SHP77 (cell line): Measurements from ENCODE around the gene ABCG4.
"Not testable (repeated sequence)": the region's sequence is repeated elsewhere in the genome, so short reads cannot be mapped to it uniquely, and the experiment has no call there.

Experiments used
- DNase-seq, 2 experiments: peaks; one replicate each; lab custom pipeline; 2025; lab: John Stamatoyannopoulos, UW

ABCG4 gene

DNA sequence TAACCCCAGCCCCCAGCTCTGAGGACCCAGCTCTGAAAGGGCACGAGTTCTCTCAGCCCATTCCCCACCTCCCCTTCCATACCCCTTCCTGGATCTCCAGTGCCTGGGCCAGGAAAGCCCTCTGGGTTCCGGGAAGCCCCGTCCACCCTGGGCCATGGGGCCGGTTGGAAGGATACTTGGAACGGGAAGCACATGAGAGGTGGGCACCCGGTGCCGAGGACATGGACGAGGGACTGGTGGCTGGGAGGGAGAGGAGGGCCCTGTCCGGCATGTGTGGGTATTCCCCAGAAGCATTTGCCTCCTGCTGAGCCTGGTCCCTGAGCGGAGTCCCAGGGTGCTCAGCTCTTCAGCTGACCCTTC is 32.6 kb upstream of the ABCG4 start:
- DNase-seq = no peak

DNA sequence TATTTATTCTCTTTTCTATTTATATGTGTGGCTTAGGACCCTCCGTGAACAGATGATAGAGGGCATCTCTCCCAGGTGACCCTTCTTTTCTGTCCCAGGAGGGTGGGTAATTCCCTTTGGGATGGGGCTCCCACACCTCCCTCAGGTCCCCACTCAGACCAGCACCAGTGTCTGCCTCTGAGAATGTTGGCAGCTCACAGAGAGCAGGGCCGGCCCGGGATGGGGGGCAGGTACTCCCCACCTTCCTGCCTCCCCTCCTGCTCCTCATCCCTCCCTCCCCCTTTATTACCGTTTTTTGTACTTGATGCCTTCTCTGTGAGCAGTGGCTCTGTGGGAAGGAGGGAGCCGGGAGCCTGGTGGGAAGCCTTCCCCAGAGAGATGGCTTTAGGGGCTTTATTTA is 32.3 kb upstream of the ABCG4 start:
- no peak for DNase-seq

DNA sequence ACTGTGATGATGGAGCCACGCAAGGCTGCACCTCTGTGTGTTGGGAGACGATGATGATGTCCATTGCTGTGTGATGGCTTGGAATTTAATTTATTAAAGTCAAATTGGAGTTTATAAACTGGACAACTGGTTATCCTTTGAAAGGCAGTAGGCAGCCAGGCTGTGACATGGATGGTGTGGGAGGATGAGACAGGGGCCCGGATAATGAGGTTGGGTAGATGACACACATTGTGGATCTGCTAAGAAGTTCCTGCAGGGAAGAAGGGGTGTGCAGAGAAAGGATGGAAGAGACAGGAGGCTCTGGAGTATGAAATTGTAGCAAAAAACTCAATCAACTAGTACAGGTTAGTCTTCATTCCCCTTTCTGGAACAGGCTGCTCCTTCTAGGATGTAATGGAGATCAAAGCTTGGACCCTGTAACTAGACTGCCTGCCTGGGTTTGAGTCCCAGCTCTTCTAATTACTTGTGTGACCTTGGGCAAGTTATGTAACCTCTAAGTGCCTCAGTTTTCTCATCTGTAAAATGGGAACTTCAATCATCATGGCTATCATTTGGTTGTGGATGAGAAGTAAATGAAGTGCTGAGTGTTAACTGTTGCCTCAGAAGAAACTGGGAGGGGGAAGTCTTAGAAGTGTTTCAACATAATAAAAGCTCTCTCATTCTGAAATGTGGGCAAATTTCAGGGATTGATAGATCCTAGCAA is 31.7 kb upstream of the ABCG4 start:
- no peak for DNase-seq

DNA sequence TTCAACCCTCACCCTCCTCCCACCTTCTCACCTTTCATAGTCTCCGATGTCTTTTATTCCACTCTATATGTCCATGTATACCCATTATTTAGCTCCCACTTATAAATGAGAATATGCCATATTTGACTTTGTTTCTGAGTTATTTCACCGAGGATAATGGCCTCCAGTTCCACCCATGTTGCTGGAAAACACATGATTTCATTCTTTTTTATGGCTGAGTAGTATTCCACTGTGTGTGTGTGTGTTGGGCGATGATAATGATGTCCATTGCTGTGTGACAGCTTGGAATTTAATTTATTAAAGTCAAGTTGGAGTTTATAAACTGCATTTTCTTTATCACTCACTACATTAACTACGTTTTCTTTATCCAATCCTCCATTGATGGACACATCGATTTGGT is 30.6 kb upstream of the ABCG4 start:
- DNase-seq = no peak

DNA sequence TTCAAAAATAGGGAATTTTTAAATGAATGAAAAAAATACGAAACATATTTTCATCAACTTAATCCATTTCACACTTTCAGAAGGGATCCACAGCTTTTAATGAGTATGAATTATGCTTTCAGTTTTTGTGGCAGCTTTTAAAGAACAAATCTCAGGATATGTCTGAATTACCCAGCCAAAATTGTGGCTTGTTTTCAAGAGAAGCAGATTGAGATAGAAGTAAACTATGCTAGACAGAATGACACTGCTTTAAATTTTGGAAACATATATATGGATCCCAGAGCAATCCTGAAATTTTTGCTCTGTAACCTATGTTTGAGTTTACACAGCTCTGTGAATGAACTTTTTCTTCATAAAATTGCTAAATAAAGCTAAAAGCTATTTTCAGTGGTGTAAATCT is 29.9 kb upstream of the ABCG4 start:
- no peak for DNase-seq

DNA sequence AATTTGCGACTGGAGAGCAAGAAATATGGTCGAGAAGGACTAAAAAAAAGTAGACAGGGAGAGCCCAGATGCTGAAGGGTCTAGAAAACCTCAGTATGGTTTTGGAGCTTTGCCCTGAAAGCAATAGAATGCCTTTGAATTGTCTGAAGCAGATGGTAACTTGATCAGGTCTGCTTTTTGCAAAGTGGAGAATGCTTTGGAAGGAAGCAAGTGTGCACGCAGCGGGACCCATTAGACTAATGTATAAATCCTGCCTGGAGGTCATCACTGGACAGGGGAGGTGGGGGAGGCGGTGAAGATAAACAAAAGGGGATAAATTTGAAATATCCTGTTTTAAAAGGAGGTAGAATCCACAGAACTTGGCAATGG is 28.2 kb upstream of the ABCG4 start:
- DNase-seq = peak in 1 of 2 experiments; percentile 21

DNA sequence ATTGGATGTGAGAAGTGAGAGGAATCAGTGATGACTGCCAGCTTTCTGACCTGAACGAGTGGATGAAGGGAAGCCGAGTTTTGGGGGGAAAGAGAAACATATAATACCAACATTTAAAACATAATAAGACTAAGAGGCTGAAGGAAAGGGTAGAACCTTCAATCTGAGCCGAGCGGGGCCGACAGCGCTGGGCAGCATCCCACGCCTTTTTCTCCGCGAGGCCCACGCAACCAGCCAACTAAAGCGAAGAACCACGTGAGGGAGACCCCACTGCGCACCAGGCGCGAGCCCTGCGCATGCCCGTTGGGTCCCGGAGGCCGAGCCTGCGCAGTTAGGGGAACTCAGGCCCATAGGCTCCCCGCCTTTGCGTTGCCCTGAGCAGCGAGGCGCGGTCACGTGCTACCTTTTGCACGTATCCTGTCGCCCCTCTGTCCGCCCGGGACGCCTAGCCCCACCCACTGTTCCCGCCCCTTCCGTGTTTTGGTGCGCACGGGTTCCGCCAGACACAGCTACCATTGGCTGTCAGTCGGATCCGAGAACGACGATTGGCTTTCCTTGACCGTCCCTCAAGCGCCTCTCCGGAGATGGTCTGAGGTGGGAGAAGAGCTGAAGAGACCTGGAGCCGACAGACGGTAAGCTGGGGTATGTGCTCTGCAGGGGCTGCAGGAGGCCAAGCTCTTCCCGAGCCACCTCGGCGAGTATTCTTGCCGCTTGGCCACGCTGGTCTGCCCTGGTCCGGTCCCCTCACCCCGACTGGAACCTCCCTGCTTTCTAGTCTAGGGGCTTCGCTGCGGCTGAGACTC is 27.6 kb upstream of the ABCG4 start, which contains the start of gene HINFP:
HINFP (plus strand) TSS at position 573 of the 803 bp plus-strand sequence. CDS start 5,365 bp downstream, outside the sequence.
- DNase-seq = peak; percentile 98

DNA sequence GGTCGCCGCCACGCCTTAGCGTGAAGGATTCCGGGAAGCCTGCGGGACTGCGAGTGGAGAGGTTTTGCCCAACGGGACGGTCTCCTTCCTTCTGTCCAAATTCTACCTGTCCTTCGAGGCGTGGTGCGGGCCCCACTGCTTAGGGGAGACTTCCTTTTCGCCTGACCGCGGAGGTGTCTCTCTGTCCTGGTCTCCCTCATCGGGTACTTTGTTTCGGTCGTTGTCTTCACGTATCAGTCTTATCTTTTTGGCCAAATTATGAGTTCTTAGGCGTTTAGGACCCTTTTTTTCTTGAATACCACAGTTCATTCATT is 27.1 kb upstream of the ABCG4 start:
- no peak for DNase-seq

DNA sequence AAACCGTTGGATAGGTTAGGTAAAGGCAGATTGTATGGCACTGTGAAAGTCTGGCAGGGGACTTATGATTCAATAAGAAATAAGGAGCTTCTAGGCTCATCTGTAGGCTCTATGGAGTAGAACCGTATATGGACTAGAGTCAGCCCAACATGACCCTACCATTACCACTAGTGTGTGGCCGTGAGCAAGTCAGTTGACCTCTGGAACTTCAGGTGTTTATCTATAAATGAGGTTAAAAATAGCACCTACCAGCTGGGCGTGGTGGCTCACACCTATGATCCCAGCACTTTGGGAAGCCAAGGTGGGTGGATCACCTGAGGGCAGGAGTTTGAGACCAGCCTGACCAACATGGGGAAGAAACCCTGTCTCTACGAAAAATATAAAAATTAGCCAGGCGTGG is 23.0 kb upstream of the ABCG4 start:
- no peak for DNase-seq

DNA sequence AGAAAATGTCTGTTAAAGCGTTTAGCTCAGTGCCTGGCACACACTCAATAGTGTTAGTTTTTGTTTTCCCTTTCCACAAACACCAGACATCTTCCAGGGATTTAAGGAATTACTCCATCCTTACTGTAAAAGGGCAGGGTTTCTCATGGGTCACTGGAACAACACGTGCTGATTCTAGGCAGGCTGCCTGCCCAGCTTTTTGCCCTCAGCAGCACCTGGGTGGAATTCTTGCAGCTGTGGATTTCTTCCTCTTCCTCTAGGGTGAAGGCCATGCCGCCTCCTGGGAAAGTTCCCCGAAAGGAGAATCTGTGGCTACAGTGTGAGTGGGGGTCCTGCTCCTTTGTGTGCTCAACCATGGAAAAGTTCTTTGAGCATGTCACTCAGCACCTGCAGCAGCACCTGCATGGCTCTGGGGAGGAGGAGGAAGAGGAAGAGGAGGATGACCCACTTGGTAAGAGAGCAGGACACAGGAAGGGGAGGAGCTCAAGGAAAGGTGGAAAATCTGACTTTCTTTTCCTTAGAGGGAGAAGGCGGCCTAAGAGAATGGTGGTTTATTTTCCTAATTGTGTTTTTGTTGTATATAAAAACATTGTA is 22.1 kb upstream of the ABCG4 start:
- DNase-seq = no peak

DNA sequence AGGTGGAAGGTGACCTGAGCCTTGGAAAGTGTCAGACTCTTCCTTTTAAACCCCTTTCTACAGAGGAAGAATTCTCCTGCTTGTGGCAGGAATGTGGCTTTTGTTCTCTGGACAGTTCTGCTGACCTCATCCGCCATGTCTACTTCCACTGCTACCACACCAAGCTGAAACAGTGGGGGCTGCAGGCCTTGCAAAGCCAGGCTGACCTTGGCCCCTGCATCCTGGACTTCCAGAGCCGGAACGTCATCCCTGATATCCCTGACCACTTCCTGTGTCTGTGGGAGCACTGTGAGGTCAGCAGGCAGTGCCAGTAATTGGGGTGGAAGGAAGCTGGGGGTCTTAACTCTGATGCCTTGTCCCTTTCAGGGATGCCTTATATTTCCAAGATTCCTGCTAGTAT is 18.2 kb upstream of the ABCG4 start:
- no peak for DNase-seq

DNA sequence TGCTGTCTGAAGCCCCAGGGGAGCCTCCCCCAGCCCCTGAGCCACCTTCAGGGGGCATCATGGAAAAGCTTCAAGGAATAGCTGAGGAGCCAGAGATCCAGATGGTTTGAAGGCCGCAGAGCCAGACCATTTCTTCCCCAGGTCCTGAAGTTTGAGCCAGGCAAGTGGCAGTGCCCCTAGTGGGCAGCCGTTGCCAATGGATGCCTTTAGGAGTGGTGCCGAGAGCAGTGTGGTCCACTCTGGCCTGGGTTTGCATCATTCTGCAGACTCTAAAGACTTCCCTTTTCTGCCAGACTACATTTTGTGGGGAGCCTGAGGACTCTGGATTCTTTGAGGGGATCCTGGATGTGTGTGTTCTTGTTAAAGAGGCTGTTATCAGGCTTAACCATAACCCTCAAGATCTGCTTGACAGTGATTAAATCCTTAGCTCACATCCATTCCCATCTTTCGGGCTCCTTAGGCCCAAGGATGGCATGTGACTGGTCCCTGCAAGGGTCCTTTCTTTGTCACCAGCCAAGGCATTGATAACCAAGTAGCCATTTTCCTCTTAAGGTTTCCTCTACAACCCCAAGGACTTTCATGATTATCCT is 14.4 kb upstream of the ABCG4 start:
- DNase-seq = no peak

DNA sequence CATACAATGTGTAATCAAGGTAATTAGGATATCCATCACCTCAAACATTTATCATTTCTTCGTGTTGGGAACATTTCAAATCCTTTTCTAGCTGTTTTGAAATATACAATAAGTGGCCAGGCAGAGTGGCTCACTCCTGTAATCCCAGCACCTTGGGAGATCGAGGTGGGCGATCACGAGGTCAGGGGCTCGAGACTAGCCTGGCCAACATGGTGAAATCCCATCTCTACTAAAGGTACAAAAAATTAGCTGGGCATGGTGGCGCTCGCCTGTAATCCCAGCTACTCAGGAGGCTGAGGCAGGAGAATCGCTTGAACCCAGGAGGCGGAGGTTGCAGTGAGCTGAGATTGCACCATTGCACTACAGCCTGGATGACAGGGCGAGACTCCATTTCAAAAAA is 9.6 kb upstream of the ABCG4 start:
- not testable (repeated sequence) for DNase-seq

DNA sequence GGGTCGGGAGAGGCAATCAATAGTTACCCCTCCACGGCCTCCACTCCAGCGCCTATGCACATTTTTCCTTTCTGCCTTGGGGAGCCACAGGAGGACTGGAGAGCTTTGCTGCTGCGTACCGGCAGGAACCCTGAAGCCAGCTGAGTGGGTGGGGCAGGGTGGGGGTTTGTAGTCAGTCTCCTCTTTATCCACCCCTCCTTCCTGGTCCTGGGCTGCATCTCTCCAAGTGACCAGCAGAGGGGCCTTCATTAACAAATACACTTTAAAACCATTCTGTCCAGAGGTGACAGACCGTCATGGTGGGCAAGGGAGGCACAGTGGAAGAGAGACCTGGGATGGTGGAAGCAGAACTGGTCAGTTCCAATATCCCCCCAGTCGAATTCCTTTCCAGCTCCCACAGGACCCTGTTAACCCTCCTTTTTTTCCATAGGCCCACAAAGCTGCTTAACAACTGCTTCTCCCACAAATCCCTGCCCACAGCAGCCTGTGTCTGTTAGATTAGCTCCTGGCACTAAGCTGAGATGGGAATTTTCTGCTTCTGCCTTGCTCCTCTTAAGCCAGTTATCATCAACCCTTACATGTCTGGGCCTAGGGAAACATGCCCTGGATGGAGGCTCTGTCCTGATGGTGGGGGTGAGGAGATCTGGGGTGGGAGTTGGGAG is 3.9 kb upstream of the ABCG4 start:
- peak; percentile 60 to 79 for DNase-seq

DNA sequence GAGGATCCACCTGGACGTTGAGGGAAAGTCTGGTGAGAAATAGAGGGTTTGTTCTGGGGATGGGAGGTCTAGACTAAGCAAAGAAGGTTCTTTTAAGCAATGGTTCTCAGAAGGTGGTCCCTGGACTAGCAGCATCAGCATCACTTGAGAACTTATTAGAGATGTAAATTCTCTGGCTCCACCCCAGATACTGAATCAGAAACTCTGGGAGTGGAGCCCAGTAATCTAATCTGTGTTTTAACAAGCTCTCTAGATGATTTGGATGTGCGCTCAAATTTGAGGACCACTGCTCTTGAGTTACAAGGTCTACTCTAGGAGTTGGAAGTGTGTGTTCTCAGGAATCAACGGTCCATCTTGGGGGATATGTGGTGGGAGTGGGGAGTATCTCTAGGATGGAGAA is 3.3 kb upstream of the ABCG4 start:
- DNase-seq = no peak

DNA sequence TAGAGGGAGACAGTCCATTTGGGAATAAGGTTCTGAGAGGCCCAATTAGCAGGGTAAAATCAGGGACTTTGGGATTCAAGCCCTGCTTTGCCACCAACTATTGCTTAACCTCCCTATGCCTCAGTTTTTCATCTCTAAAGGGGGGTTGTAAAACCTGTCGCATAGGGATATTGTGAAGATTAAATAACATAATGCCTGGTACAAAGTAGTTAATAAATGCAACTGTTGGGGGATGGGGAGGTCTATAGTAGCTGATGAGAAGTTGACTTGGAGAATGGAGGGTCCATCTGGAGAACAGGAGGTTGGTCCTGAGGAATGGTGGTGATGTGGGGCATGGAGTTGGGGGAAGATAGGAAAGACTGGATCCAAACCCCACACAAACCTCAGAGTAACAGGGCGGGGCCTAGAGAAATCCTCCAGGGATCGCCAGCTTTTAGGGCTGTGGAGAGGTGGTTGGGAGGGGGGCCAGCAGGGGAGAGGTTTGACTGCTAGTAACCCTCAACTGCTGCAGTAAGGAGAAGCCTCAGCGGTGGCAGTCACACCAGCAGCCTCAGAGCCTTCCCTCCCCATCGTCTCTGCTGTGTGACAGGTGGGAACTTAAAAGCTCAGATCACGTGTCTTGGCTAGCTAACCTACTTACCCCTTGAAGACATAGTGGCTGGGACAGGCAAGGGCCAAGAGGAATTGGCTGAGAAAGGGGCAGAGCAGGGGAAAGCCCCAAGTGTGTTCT is 1.1 kb upstream of the ABCG4 start:
- no peak for DNase-seq

DNA sequence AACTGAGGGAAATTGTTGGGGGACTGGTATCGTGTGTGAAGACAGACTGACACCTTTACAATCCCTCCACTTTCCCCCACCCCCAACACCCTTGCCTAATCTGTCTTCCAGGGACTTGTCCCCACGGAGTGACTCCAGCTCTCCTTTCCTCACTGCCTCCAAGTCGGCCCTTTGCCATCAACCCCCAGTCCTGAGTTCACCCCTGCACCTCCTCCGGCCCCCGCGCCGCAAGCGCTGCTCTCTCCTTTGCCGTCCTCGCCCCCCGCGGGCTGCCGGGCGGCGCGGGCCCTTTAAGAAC is 183 bp upstream of the ABCG4 start:
- DNase-seq = no peak

DNA sequence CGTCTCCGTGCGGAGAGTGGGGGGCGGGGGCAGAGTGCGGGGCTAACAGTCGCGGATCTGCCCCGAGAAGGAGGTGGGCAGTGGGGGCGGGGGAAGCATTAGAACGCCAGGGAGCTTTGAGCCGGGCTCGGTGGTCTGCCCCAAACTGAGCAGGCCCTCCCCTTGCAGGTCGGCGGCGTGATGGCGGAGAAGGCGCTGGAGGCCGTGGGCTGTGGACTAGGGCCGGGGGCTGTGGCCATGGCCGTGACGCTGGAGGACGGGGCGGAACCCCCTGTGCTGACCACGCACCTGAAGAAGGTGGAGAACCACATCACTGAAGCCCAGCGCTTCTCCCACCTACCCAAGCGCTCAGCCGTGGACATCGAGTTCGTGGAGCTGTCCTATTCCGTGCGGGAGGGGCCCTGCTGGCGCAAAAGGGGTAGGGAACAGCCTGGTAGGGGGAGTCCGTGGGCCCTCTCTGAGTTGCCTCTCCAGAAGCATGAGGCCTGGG is 979 bp downstream of the ABCG4 start:
- DNase-seq = no peak

DNA sequence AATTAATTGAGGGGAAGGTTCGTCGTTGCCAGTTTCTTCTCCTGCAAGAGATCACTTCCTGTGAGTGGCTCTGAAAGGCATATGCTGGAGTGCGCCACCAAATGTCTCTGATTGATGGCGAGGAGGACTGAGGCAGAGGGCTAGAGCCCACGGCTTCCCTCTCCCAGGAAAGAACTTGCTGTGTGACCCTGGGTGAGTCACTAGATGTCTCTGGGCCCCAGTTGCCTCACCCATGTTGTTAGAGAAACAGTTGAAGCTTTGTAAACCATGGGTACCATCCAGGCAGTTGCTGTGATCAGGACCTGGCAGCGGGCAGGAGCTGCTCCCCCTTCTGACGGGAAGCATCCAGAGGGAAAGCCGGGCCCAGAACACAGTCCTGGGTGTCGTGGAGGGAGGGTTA is 3.2 kb downstream of the ABCG4 start:
- DNase-seq = no peak

DNA sequence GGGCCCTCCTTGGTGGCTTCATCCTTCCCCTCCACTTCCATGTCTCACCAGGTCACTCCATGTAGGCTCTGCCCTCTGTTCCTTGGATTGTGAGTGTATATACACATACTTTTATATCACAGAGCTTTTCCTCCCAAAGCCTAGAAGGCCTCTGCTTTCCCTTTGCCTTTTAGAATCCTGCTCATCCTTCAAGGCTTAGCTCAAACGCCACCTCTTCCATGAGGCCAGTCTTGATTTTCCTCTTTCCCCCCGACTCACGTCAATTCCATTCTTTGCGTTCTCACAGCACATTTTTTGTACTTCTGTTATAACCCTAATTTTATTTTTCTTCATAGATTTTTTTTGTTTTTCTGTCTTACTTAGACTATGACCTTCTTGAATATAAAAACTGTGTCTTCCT is 3.8 kb downstream of the ABCG4 start:
- DNase-seq = no peak

DNA sequence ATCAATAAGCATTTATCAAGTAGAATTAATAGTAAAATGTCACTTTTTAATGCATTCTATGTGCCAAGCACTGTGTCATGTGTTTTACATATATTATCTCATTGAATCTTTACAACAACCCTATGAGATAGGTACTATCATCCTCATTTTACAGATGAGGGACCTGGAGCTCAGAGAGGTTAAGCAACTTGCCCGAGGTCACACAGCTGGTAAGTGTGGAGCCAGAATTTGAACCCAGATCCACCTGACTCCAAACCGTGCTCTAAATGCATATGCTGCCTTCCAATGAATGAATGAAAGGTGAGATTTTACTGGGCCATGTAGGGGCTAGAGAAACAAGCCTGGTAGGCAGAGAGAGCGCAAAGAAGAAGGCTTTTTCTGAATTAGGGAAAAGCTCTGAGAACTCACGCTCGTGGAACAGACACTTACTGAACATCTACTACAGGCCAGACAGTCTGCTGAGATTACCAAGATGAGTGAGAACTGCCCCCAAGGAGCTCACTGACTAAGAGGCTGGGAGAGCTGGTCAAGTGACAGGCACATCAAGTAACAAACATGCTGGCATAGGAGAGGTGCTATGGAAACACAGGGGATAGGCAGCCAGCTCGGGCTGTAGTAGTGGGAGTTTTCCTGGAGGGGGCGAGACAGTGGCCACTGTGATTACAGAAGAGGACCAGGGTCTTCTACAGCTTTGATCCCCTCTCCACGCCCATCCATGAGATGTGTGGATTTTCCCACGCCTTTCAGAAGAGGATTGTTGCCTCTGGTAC is 4.4 kb downstream of the ABCG4 start:
- DNase-seq = no peak
